A549 (cell line): Measurements from ENCODE around the gene LCN15. TPM values are rescaled to one million over a fixed set of nuclear protein-coding genes. Genes with fewer than 3 reads are reported as not detected.
A peak's percentile ranks its signal among the peaks of the same experiment; 100 is the strongest.
"Not testable (repeated sequence)": the region's sequence is repeated elsewhere in the genome, so short reads cannot be mapped to it uniquely, and the experiment has no call there.

Experiments used
- ATAC-seq, 2 experiments: fragments of 200-7000 bp in 1 of 2; fragments of >200 bp in 1 of 2; cut with Nextera tagmentation in 1 of 2; cut with Tn5 transposase in 1 of 2; 3 replicates each; pipeline versions ENCODE4 v1.8.0 to v1.9.1; 2018 to 2020; ENCODE audit warnings: mild to moderate bottlenecking in 1 of 2, moderate library complexity in 1 of 2
- CTCF ChIA-PET: fragments of 300-600 bp; sonication (Branson Sonifier 250); formaldehyde crosslinking; extraction: SDS; loops from one replicate; lab custom pipeline; 2021; ENCODE audit warnings: antibody characterized with exemption, inconsistent platforms; lab: Yijun Ruan, JAX
- POLR2A ChIA-PET: fragments of 350-600 bp; formaldehyde crosslinking; extraction: SDS; loops from one replicate; lab custom pipeline; 2021; ENCODE audit warnings: antibody characterized with exemption, inconsistent platforms; lab: Yijun Ruan, JAX
- DNase-seq, 2 experiments: peaks; one replicate each; pipeline versions ENCODE4 v3.0.0 to v3.0.0-alpha.2; 2011 to 2016; ENCODE audit warnings: low read depth in 1 of 2, low spot score in 1 of 2
- FAIRE-seq: peaks from 2 replicates; lab custom pipeline; 2011; peaks lifted over from hg19 to GRCh38; lab: Jason Lieb, UNC
- H3K27ac ChIP-seq, 2 experiments: fragments of >200 bp; sonication (Bioruptor Twin); formaldehyde crosslinking; 3 replicates each; pipeline ENCODE4 v1.5.1; 2016 to 2017
- H3K4me1 ChIP-seq: fragments of >200 bp; sonication (Bioruptor Twin); formaldehyde crosslinking; 3 replicates; pipeline ENCODE4 v1.6.1; 2016
- H3K4me2 ChIP-seq: fragments of >200 bp; sonication (Bioruptor Twin); formaldehyde crosslinking; 3 replicates; pipeline ENCODE4 v1.6.1; 2016
- H3K4me3 ChIP-seq: fragments of >200 bp; sonication (Bioruptor Twin); formaldehyde crosslinking; 3 replicates; pipeline ENCODE4 v1.5.1; 2016
- H3K9me3 ChIP-seq: fragments of >200 bp; sonication (Bioruptor Twin); formaldehyde crosslinking; 3 replicates; pipeline ENCODE4 v1.6.1; 2016
- CHD2 ChIP-seq: fragments of 150-350 bp; IDR thresholded peaks from 2 replicates; pipeline ENCODE4 v1.6.1; 2014; ENCODE audit warnings: low read length; ENCODE audit not compliant: partially characterized antibody
- E2F6 ChIP-seq: IDR thresholded peaks from 2 replicates; pipeline ENCODE4 v1.6.1; 2012; ENCODE audit warnings: low read depth, borderline replicate concordance
- ESRRA ChIP-seq: fragments of 150-350 bp; IDR thresholded peaks from 2 replicates; pipeline ENCODE4 v1.6.1; 2014; ENCODE audit warnings: mild to moderate bottlenecking, low read length, borderline replicate concordance
- FOSB ChIP-seq: fragments of 250-450 bp; sonication (Bioruptor Pico); IDR thresholded peaks from 2 replicates; pipeline ENCODE4 v1.5.0; 2020; ENCODE audit warnings: mild to moderate bottlenecking, moderate library complexity
- GATA3 ChIP-seq: IDR thresholded peaks from 2 replicates; pipeline ENCODE4 v1.6.1; 2012; ENCODE audit warnings: borderline replicate concordance
- HOXB5 ChIP-seq: fragments of 250-450 bp; sonication (Bioruptor Pico); IDR thresholded peaks from 2 replicates; pipeline ENCODE4 v1.5.0; 2020; ENCODE audit warnings: mild to moderate bottlenecking, moderate library complexity
- JUNB ChIP-seq: fragments of >200 bp; sonication (Bioruptor Twin); formaldehyde crosslinking; IDR thresholded peaks from 2 replicates; pipeline ENCODE4 v1.6.1; 2016
- MAX ChIP-seq: IDR thresholded peaks from 2 replicates; pipeline ENCODE4 v1.6.1; 2012
- NFE2L2 ChIP-seq: fragments of 150-350 bp; conservative IDR thresholded peaks from 2 replicates; pipeline ENCODE4 v1.6.1; 2014; ENCODE audit warnings: low read length
- NPAS2 ChIP-seq: fragments of 250-450 bp; sonication (Bioruptor Pico); IDR thresholded peaks from 2 replicates; pipeline ENCODE4 v1.8.0; 2022; ENCODE audit warnings: mild to moderate bottlenecking, moderate library complexity, borderline replicate concordance
- NR3C1 ChIP-seq: fragments of >200 bp; sonication (Bioruptor Twin); formaldehyde crosslinking; IDR thresholded peaks from 3 replicates; pipeline ENCODE4 v1.6.1; 2017
- POLR2A ChIP-seq: IDR thresholded peaks from 2 replicates; pipeline ENCODE4 v1.6.1; 2012; ENCODE audit warnings: mild to moderate bottlenecking, low read length
- POLR2AphosphoS2 ChIP-seq: conservative IDR thresholded peaks from 2 replicates; pipeline ENCODE4 v1.6.1; 2012; ENCODE audit warnings: low read length, improper control_type of control experiment, inconsistent platforms
- RCOR1 ChIP-seq: fragments of 150-350 bp; IDR thresholded peaks from 2 replicates; pipeline ENCODE4 v1.6.1; 2014; ENCODE audit warnings: antibody characterized with exemption, low read length, low read depth
- RFX5 ChIP-seq: fragments of 450-650 bp; IDR thresholded peaks from 2 replicates; pipeline ENCODE4 v1.7.1; 2014; ENCODE audit warnings: antibody characterized with exemption, mild to moderate bottlenecking, moderate library complexity
- ZFP36 ChIP-seq: fragments of 450-650 bp; IDR thresholded peaks from 2 replicates; pipeline ENCODE4 v1.6.1; 2014; ENCODE audit warnings: borderline replicate concordance; ENCODE audit not compliant: partially characterized antibody
- WGBS: methylation state at CpG from one replicate; pipeline ENCODE4 v1.1.6; 2017; ENCODE audit errors: missing lambda C conversion rate; 5-methylcytosine and 5-hydroxymethylcytosine counted together
- polyA plus RNA-seq, 4 experiments: library from polyadenylated mRNA; depleted of rRNA in 3 of 4; stranded (reverse); fragments of >200 nt; fragmentation: RNase III in 1 of 4; extraction: RNeasy Plus Mini Kit Qiagen cat#74134 plus additional on column Dnase treatment in 1 of 4; gene quantifications; 2 replicates in 3 of 4; 3 replicates in 1 of 4; pipeline ENCODE4 v1.2.3, GENCODE V29; 2011 to 2017

The LCN15 gene
- polyA plus RNA-seq, 2 of the 4 experiments (the other 2 are of a cell fraction): 0.09 to 0.10 TPM

GRCh38 chr9:136798708-136799078 lies 34.4 kb upstream of the LCN15 start:
- no peak overlapping the region for H3K4me3 ChIP-seq
- no peaks in the 10 kb centered on the region for H3K9me3 ChIP-seq
- no peak for ATAC-seq
- no peak for DNase-seq
- ChIA-PET POLR2A (interaction anchor here (0.6 kb wide), 1 partner anchor 49 kb away, joined by 3 read pairs; no protein-coding TSS in a partner anchor), CTCF (interaction anchor here (1.9 to 2.4 kb wide), 3 partner anchors 9 to 237 kb away, joined by 5 to 13 read pairs (median 7); partner anchors contain the start of gene RABL6)
- peak overlapping the region in 1 of 2 experiments; percentile 81; a peak in 3 of 6 replicates for H3K27ac ChIP-seq
- H3K4me1 ChIP-seq: peaks cover 21% of the 10 kb centered on the region
- TF ChIP-seq MAX (no peak), NFE2L2 (no peak), CHD2 (no peak), RFX5 (no peak), POLR2AphosphoS2 (no peak), JUNB (no peak), GATA3 (no peak), NR3C1 (no peak), NPAS2 (CRISPR knock-in tag) (no peak), ZFP36 (no peak)
- FAIRE-seq: no peak
- H3K4me2 ChIP-seq: peak overlapping the region; percentile 97
- 89% methylated on average over 6 of the region's 6 CpGs for WGBS

GRCh38 chr9:136796775-136797347 lies 32.5 kb upstream of the LCN15 start:
- CTCF ChIA-PET: interaction anchor here (1.3 to 2.4 kb wide), 2 partner anchors 9 kb away, joined by 3 to 13 read pairs; no protein-coding TSS in a partner anchor
- FAIRE-seq, POLR2A ChIA-PET, H3K27ac ChIP-seq, H3K4me2 ChIP-seq, ATAC-seq, H3K9me3 ChIP-seq, H3K4me3 ChIP-seq, DNase-seq: not testable (repeated sequence)
- peaks cover 37% of the 10 kb centered on the region for H3K4me1 ChIP-seq
- WGBS: 50% methylated on average over 10 of the region's 10 CpGs

- ChIA-PET POLR2A (no interaction called here), CTCF (interaction anchor here (0.7 to 1.3 kb wide), 2 partner anchors 9 to 229 kb away, joined by 3 read pairs; no protein-coding TSS in a partner anchor)
- Histone ChIP-seq H3K4me3 (no peak within 1 kb of the TSS), H3K27ac (no peak within 1 kb of the TSS), H3K4me1 (peaks cover 35% of the 10 kb centered on the region), H3K4me2 (no peak within 1 kb of the TSS), H3K9me3 (no peaks in the 10 kb centered on the region)
- DNase-seq (no peak), FAIRE-seq (no peak), ATAC-seq (no peak)
- TF ChIP-seq RCOR1 (no peak), E2F6 (no peak), POLR2A (0 out of 2 replicates have a peak, but pooled peaks have one; percentile 6)
- 78% methylated on average over 5 of the region's 5 CpGs for WGBS
These were observed 32.0 kb upstream of the LCN15 start, which contains the start of gene CCDC183 for GRCh38 chr9:136796238-136796774. Gene CCDC183, plus strand, starts transcription at chr9:136796338. Its CDS starts 60 bp downstream, at chr9:136796398.

- H3K9me3 ChIP-seq: no peaks in the 10 kb centered on the region
- no peak overlapping the region for H3K4me2 ChIP-seq
- ATAC-seq (no peak), FAIRE-seq (no peak), DNase-seq (no peak)
- TF ChIP-seq FOSB (CRISPR knock-in tag) (no peak), HOXB5 (CRISPR knock-in tag) (no peak), ESRRA (no peak)
- ChIA-PET POLR2A (interaction anchor here (1.9 kb wide), 1 partner anchor 67 kb away, joined by 7 read pairs; no protein-coding TSS in a partner anchor), CTCF (interaction anchor here (4.1 to 5.7 kb wide), 2 partner anchors 9 to 48 kb away, joined by 30 to 110 read pairs; partner anchors contain the start of genes AJM1 and RABL6)
- H3K4me3 ChIP-seq: no peak overlapping the region
- no peak overlapping the region for H3K27ac ChIP-seq
- peaks cover 33% of the 10 kb centered on the region for H3K4me1 ChIP-seq
- WGBS: 89% methylated on average over 6 of the region's 6 CpGs
These were observed 30.7 kb upstream of the LCN15 start for GRCh38 chr9:136795000-136795348.
